Prostate gland (tissue), 2 donors: ENCODE data around the gene EDRF1.

Source experiments
- POLR2A ChIP-seq: fragments of 450-650 bp; IDR thresholded peaks from one replicate; pipeline ENCODE4 v1.6.1; 2016; ENCODE audit warnings: antibody characterized with exemption, mild to moderate bottlenecking
- TF ChIP-seq, protein P1 (sequence below), 4 experiments: fragments of 200-600 bp in 2 of 4; fragments of 450-650 bp in 2 of 4; sonication (generic) in 2 of 4; IDR thresholded peaks; 1 replicate in 3 of 4; 2 replicates in 1 of 4; pipeline ENCODE4 v1.5.1; 2016 to 2019; ENCODE audit warnings: antibody characterized with exemption in 4 of 4, mild to moderate bottlenecking in 2 of 4, moderate library complexity in 2 of 4

DNA sequence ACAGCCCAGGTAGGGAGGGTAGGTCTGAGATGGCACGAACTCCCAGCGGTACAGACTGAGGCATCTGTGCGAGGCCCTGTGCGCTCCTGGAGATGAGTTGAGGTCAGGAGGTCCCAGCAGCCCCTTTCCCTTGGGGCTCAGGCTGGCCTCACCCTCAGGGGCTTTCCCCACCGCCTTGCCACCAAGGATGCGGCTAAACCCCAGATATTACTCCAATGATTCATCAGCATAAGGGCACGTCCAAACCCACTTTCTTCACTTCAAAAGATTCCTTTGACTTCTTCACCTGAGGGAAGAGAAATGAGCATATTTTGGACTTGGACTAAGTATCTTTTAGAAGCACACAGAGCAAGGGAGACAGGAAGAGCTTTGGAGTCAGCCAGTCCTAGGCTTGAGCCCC is 83.2 kb downstream of the EDRF1 start:
- TF ChIP-seq, protein P1, sequence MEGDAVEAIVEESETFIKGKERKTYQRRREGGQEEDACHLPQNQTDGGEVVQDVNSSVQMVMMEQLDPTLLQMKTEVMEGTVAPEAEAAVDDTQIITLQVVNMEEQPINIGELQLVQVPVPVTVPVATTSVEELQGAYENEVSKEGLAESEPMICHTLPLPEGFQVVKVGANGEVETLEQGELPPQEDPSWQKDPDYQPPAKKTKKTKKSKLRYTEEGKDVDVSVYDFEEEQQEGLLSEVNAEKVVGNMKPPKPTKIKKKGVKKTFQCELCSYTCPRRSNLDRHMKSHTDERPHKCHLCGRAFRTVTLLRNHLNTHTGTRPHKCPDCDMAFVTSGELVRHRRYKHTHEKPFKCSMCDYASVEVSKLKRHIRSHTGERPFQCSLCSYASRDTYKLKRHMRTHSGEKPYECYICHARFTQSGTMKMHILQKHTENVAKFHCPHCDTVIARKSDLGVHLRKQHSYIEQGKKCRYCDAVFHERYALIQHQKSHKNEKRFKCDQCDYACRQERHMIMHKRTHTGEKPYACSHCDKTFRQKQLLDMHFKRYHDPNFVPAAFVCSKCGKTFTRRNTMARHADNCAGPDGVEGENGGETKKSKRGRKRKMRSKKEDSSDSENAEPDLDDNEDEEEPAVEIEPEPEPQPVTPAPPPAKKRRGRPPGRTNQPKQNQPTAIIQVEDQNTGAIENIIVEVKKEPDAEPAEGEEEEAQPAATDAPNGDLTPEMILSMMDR (IDR thresholded peaks at IDR 0.05): no peak
- no peak for TF ChIP-seq POLR2A
